HG03097 (cell line): ENCODE data around the gene ABR.

ENCODE experiments used
- ATAC-seq: cut with Tn5 transposase; IDR thresholded peaks from one replicate; pipeline ENCODE4 v1.9.1; 2021; ENCODE audit not compliant: unreplicated experiment, low FRiP score

ABR gene

GRCh38 chr17:1012823-1013728, 166.7 kb downstream of the ABR start:
- no peak for ATAC-seq

DNA sequence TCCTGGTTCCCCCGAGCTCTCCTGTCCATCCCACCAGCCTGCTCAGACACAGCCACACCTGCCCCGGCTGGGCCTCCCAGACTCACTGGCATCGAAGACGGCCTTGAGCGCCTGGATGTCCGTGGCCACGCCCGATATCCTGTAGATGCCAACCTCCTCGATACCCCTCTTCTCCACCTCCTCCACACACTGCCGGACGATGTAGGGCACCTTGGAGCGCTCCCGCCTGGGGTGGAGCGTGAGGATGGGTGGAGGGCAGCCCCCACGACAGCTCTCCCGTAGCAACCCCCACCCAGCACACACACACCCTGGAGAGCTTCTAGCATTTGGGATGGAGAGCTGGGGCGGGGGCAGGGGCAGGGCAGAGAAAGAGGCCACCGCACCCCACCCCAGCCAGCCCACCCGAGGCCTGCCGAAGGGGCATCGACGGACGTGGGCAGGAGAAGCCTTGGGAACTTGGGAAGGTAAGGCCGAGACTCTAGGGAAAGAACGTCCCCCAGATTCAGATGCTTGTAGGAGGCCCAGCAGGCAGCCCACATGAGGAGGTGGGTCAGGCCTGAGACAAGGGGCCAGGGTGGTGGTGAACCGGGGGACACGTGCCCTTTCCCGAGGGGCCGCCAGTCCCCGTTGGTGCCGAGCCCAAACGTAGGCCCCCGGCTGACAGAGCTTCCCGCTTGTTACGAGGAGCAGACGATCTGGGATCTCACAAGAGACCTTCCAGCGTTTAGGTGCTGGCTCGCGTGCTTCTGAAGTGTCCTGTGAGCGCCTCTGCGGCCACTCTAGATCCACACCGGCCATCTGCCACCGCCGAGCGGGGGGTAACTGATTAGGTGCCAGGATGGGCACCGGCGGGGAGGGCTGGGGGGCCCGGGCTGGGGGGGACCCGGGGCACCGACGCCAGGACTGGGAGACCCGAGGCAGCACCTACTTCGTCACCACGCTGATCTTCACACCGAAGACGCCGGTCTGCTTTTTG, 167.7 kb downstream of the ABR start:
- no peak for ATAC-seq

- no peak for ATAC-seq
These were observed 168.6 kb downstream of the ABR start for GRCh38 chr17:1011138-1011537.

DNA sequence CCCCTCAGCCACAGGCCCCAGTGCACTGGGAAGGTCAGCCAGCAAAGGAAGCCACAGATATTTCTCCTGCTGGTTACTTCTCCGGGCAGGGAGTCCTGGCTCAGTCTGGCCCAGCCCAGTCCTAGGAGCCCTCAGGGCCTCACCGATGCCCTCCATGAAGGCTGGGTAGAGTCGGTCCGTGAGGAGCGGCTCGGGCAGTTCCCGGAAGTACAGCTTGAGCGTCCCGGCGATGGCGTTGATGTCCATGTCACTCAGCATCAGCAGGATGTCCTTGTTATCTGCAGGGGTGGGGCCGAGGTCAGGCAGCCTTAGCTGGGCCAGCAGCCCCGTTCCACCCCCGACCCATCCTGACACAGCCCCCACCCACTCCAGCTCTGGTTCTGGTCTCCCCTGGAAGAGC, 169.2 kb downstream of the ABR start:
- ATAC-seq, result no peak

DNA sequence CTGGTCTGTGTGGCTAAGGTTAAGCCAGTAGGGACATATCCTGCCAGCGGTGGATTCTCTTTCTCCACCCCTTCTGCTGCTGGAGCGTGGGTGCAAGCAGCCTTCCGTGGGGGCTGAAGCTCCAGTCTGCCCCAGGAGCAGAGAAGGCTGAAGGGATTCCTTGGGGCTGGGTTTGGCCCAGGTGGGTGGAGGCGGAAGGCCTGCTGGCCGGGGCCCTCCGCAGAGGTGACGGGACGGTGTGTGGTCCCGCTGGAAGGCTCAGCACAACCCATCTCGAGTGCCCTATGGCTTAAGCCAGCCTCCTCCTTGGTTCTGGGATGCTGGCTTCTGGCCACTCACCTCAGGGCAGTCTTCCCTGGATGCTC, 169.7 kb downstream of the ABR start:
- no peak for ATAC-seq

- ATAC-seq, result no peak
These were observed 170.3 kb downstream of the ABR start for GRCh38 chr17:1009229-1010085.

DNA sequence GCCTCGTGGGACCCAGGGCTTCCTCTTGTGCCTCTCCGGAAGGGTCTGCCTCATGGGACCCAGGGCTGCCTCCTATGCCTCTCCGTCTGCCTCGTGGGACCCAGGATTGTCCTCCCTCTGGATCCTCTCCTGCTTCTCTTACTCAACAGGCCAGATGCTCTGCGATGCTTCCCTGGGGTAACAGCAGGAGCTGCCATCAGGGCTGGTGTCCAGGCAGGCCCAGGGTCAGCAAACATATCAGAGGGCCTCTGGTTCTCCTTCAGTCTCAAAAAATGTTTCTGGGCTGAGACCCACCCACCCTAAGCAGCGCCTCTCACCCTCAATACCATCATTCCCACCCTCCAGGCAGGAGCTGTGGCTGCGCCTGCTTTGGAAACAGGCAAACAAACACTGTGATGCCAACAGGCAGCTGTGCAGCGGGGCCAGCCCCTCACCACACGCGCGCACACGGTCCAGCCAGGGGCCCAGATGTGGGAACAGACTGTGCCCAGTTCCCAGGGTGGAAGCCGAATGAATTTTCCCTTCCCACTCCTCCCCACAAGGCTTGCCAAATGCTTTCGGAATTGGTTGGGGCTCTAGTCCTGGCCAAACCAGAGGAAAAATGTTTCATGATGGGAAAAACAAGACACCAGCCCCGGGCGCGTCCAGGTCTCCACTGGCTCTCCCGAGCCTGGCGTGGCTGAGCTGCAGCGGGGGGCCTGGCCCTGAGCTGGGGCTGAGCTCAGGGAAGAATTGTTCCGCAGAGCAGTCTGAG, 171.6 kb downstream of the ABR start:
- ATAC-seq, result no peak

DNA sequence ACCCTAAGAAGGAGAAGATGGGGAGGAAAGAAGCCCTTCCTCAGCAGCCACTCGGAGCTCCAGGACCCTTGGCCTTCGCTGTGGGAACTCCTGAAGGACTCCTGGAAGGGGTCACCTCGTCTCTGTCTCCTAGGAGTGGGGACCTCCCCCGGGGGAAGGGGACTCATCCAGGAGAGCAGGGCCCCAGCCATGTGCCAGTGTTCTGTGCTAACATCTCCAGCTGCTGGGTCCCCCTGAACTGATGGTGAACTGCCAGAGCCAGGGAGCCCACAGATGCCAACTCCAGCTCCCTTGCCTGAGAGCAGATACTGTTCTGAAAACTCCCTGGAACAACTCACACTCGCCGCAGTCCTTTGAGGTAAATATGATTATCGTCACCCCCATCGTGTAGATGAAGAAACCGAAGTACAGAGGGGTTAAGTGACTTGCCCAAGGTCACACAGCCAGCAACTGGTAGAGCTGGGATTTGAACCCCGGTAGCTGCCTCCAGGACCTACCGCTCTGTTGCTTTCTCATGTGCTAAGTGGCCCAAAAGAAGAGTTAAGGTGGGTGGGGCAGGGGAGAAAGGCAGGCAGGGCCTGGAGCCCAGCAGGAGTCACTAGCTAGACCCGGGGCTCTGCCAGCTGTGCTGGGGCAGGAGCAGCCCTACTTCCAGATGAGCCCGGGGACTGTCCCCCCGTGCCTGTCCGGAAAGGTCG, 172.3 kb downstream of the ABR start:
- no peak for ATAC-seq

GRCh38 chr17:1006054-1006453, 173.7 kb downstream of the ABR start:
- no peak for ATAC-seq

DNA sequence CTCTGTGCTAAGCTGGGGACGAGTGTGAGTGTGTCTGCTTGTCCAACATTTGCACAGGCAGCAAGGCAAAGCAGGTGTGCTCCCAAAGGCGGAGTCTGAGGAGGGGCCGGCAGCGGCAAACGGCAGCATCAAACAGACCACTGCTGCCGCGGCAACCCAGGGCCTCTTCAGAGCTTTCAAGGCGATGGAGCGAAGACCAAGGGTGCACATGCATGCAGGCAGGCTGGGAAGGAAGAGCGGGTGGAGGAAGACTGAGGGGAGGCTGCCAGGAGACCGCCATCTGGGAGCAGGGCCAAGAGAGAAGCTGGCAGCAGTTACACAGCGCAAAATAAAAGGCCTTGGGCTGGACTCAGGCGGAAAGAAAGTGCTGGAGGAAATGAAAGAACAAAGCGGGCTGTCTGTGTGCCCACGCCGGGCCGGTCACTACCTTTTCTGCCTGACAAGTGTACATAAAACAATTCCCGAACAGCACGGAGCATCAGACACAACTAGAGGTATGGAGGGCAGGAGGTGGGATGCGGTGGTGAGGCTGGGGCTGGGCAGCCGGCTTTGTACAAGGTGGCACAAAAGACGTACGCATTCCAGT, 174.3 kb downstream of the ABR start:
- no peak for ATAC-seq

DNA sequence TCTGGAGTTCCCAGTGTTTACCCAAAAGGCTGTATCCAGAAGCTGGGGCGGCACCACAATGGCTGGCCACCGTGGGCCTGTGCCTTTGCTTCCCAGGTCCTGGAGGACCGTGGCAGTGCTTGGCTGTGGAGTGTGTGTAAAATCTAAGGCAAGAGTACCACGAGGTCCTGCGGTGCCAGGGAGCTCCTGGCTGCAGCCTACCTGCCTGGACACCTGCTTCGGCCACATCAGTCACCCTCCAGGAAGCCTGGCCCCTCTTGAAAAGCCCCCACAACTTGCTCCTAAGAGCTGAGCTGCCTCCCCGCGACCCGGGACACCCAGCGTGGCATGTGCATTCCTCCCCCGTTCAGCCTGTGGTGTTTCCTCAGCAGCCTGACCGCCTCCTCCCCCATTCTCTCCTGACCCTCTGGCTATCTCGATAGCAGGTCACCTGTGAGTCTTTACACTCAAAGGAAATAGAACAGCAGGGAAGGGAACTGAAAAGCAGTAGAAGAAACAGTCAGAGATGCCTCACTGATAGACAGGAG, 174.9 kb downstream of the ABR start:
- ATAC-seq, result no peak

GRCh38 chr17:1003972-1004768, 175.6 kb downstream of the ABR start:
- ATAC-seq, result no peak

DNA sequence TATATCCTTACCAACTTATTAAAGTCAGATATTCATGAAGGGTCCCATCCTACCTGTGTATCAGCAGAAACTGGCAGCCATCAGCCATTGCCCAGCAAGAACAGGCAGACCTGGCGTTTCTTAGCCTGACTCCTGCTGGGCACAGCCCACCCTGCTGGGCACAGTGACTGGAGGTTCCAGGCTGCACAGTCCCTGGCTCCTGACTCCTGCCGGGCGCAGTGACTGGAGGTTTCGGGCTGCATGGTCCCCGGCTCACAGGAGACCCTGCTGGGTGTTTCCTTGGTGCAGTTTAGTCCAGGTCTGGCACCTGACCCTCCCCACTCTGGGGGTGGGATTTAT, 176.2 kb downstream of the ABR start:
- no peak for ATAC-seq

- ATAC-seq, result no peak
These were observed 176.8 kb downstream of the ABR start for GRCh38 chr17:1002771-1003555.

- no peak for ATAC-seq
These were observed 177.4 kb downstream of the ABR start for GRCh38 chr17:1002412-1002753.

DNA sequence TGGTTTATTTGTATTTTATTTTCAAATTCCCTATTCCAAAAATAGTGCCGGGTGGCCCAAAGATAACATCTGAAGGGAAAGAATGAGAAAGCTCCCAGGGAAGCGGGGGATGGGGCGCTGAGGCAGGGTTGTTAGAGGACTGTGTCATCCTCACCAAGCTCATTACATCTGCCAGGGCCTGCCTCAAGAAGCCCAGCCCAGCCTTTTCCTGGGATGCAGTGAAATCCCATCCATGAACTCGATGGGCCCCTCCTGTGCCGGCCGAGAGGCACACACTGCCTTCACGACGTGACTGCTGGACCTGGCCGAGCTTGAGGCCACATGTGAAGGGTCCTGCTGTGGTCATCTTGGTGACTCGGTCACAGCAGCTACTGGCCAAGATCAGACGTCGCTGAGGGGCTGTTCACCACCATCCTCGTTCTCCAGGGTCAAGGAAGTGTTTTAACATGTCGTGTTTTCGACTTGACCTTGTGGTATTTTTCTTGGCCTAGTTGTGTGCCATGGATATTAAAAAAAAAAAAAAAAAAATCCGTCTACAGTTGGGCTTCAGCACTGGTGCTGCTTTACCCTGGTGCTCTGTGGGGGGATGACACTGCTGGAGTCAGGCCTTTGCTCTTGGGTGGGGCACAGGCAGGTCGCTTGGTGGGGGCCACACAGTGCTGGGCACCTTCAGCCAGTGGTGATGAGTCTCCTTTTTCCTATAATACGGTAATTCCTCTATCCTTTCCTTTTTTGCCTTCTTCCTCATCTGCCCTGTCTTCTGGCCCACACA, 178.0 kb downstream of the ABR start:
- no peak for ATAC-seq
